Liver (tissue), 9 donors: ENCODE results near the gene MLH1. TPM values are rescaled to one million over a fixed set of nuclear protein-coding genes. Genes with fewer than 3 reads are reported as not detected.

Experiments used
- DNase-seq: peaks from one replicate; pipeline ENCODE4 v3.0.0-alpha.2; 2017; ENCODE audit warnings: low spot score
- H3K27ac ChIP-seq, 2 donors: one replicate each; pipeline ENCODE4 v1.7.0; 2013; ENCODE audit warnings: inconsistent platforms in 2 of 2, low read length in 2 of 2, control low read depth in 1 of 2, low read depth in 1 of 2, mild to moderate bottlenecking in 1 of 2
- H3K27me3 ChIP-seq, 4 donors: one replicate each; pipeline versions ENCODE4 v1.6.1 to v1.7.0; 2013; ENCODE audit warnings: low read length in 3 of 4, inconsistent platforms in 1 of 4, mild to moderate bottlenecking in 1 of 4, moderate library complexity in 1 of 4; ENCODE audit not compliant: control insufficient read depth in 4 of 4, insufficient read depth in 4 of 4
- H3K36me3 ChIP-seq, 4 donors: one replicate each; pipeline versions ENCODE4 v1.6.1 to v1.7.0; 2013; ENCODE audit warnings: low read length in 3 of 4, mild to moderate bottlenecking in 3 of 4, low read depth in 1 of 4, moderate library complexity in 1 of 4; ENCODE audit not compliant: control insufficient read depth in 4 of 4, insufficient read depth in 3 of 4
- H3K4me1 ChIP-seq, 4 donors: one replicate each; pipeline versions ENCODE4 v1.6.1 to v1.7.0; 2013; ENCODE audit warnings: low read length in 3 of 4, mild to moderate bottlenecking in 3 of 4, moderate library complexity in 1 of 4; ENCODE audit not compliant: control insufficient read depth in 4 of 4, insufficient read depth in 4 of 4
- H3K4me3 ChIP-seq, 3 donors: one replicate each; pipeline versions ENCODE4 v1.6.1 to v1.7.0; 2013; ENCODE audit warnings: low read length in 3 of 3, control low read depth in 1 of 3, low read depth in 1 of 3, mild to moderate bottlenecking in 1 of 3
- H3K9ac ChIP-seq, 2 donors: one replicate each; pipeline ENCODE4 v1.7.0; 2013; ENCODE audit warnings: low read length in 2 of 2, mild to moderate bottlenecking in 2 of 2, moderate library complexity in 2 of 2, control low read depth in 1 of 2, low read depth in 1 of 2
- H3K9me3 ChIP-seq, 4 donors: one replicate each; pipeline versions ENCODE4 v1.6.1 to v1.7.0; 2013; ENCODE audit warnings: low read length in 3 of 4; ENCODE audit not compliant: control insufficient read depth in 4 of 4
- EGR1 ChIP-seq, 2 donors: IDR thresholded peaks; 2 replicates each; pipeline ENCODE4 v1.6.1; 2016 to 2018; ENCODE audit warnings: antibody characterized with exemption in 2 of 2, low read depth in 2 of 2
- FOXA1 ChIP-seq: IDR thresholded peaks from 2 replicates; pipeline ENCODE4 v1.6.1; 2016; ENCODE audit warnings: antibody characterized with exemption
- FOXA2 ChIP-seq: IDR thresholded peaks from 2 replicates; pipeline ENCODE4 v1.6.1; 2016; ENCODE audit warnings: antibody characterized with exemption
- HNF4A ChIP-seq, 2 donors: conservative IDR thresholded peaks; 2 replicates each; pipeline ENCODE4 v1.6.1; 2016; ENCODE audit warnings: antibody characterized with exemption in 2 of 2, mild to moderate bottlenecking in 2 of 2
- HNF4G ChIP-seq: IDR thresholded peaks from 2 replicates; pipeline ENCODE4 v1.6.1; 2016; ENCODE audit warnings: antibody characterized with exemption
- JUND ChIP-seq, 2 donors: IDR thresholded peaks; 2 replicates each; pipeline ENCODE4 v1.6.1; 2016; ENCODE audit warnings: antibody characterized with exemption in 2 of 2
- NR2F2 ChIP-seq: IDR thresholded peaks from 2 replicates; pipeline ENCODE4 v1.6.1; 2016; ENCODE audit warnings: antibody characterized with exemption
- RAD21 ChIP-seq, 2 donors: IDR thresholded peaks; 2 replicates each; pipeline ENCODE4 v1.6.1; 2016; ENCODE audit warnings: antibody characterized with exemption in 2 of 2, mild to moderate bottlenecking in 2 of 2
- RXRA ChIP-seq, 2 donors: IDR thresholded peaks; 2 replicates each; pipeline ENCODE4 v1.6.1; 2017 to 2018; ENCODE audit warnings: antibody characterized with exemption in 2 of 2, mild to moderate bottlenecking in 1 of 2
- SP1 ChIP-seq: IDR thresholded peaks from 2 replicates; pipeline ENCODE4 v1.6.1; 2018; ENCODE audit warnings: antibody characterized with exemption, mild to moderate bottlenecking
- YY1 ChIP-seq: IDR thresholded peaks from 2 replicates; pipeline ENCODE4 v1.6.1; 2016; ENCODE audit warnings: antibody characterized with exemption, mild to moderate bottlenecking
- WGBS: extraction: QIAGEN DNeasy Blood & Tissue Kit; methylation state at CpG from one replicate; pipeline ENCODE4 v1.1.7; 2013; 5-methylcytosine and 5-hydroxymethylcytosine counted together
- polyA plus RNA-seq, 2 donors: library from polyadenylated mRNA; stranded (reverse) in 1 of 2; unstranded in 1 of 2; fragments of 200-250 nt in 1 of 2; fragments of >200 nt in 1 of 2; fragmentation: Nextera tagmentation in 1 of 2; extraction: Ambion mirVana in 1 of 2; gene quantifications; one replicate each; pipeline versions ENCODE4 v1.2.1 to v1.2.3, GENCODE V29; 2013 to 2015
- total RNA-seq, 2 donors: library from RNA; depleted of rRNA; stranded (reverse); fragments of >200 nt; gene quantifications; one replicate each; pipeline ENCODE4 v1.2.3, GENCODE V29; 2014
- TF ChIP-seq, protein P1 (sequence below): IDR thresholded peaks from 2 replicates; pipeline ENCODE4 v1.6.1; 2016; ENCODE audit warnings: antibody characterized with exemption
- TF ChIP-seq, protein P2 (sequence below): IDR thresholded peaks from 2 replicates; pipeline ENCODE4 v1.6.1; 2016; ENCODE audit warnings: antibody characterized with exemption
- TF ChIP-seq, protein P3 (sequence below): IDR thresholded peaks from 2 replicates; pipeline ENCODE4 v1.6.1; 2016; ENCODE audit warnings: antibody characterized with exemption
- TF ChIP-seq, protein P4 (sequence below): fragments of 150-350 bp; IDR thresholded peaks from 2 replicates; pipeline ENCODE4 v1.5.1; 2017; ENCODE audit warnings: improper control_type of control experiment, low read depth, low read length; ENCODE audit not compliant: missing input control
- donor health status: healthy.
- donor health status: healthy.
- donor health status: healthy.
- donor health status: healthy.
- donor health status: healthy.

The MLH1 gene
- total and polyA plus RNA-seq, 4 donors = 9.4 to 34.2 (median 22.5) TPM

DNA sequence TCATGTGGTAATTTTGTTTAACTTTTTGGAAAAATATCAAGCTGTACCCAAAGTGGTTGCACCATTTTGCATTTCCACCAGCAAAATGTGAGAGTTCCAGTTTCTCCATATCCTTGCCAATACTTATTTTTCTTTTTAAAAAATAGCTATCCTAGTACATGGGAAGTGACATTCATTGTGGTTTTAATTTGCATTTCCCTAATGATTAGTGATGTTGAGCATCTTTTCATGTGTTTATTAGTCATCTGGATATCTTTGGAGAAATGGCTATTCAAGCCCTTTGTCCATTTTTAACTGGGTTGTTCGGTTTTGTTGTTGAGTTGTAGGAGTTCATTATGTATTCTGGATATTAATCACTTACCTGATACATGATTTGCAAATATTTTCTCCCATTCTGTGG, 29.0 kb upstream of the MLH1 start:
- no peaks in the 10 kb centered on the region for H3K27me3 ChIP-seq
- no peaks in the 10 kb centered on the region for H3K36me3 ChIP-seq
- 86% methylated on average over 1 of the region's 1 CpG for WGBS
- H3K9ac ChIP-seq = no peak overlapping the region
- no peak for TF ChIP-seq HNF4A (conservative IDR thresholded peaks at IDR 0.05)
- no peak for TF ChIP-seq FOXA2
- TF ChIP-seq, protein P1, sequence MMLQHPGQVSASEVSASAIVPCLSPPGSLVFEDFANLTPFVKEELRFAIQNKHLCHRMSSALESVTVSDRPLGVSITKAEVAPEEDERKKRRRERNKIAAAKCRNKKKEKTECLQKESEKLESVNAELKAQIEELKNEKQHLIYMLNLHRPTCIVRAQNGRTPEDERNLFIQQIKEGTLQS = no peak
- no peak for TF ChIP-seq YY1
- TF ChIP-seq RAD21 (IDR thresholded peaks at IDR 0.05) = no peak
- no peak for TF ChIP-seq SP1
- no peak for TF ChIP-seq EGR1 (IDR thresholded peaks at IDR 0.05; ENCODE audit: low read depth in 2 of 2)
- TF ChIP-seq RXRA (IDR thresholded peaks at IDR 0.05) = no peak
- TF ChIP-seq NR2F2 = no peak
- no peak for TF ChIP-seq FOXA1
- TF ChIP-seq, protein P2, sequence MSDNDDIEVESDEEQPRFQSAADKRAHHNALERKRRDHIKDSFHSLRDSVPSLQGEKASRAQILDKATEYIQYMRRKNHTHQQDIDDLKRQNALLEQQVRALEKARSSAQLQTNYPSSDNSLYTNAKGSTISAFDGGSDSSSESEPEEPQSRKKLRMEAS = no peak
- TF ChIP-seq HNF4G = no peak
- TF ChIP-seq JUND (IDR thresholded peaks at IDR 0.05) = no peak
- H3K4me3 ChIP-seq = no peak overlapping the region
- no peak overlapping the region for H3K27ac ChIP-seq
- DNase-seq = no peak
- H3K4me1 ChIP-seq = no peaks in the 10 kb centered on the region
- H3K9me3 ChIP-seq = no peaks in the 10 kb centered on the region

DNA sequence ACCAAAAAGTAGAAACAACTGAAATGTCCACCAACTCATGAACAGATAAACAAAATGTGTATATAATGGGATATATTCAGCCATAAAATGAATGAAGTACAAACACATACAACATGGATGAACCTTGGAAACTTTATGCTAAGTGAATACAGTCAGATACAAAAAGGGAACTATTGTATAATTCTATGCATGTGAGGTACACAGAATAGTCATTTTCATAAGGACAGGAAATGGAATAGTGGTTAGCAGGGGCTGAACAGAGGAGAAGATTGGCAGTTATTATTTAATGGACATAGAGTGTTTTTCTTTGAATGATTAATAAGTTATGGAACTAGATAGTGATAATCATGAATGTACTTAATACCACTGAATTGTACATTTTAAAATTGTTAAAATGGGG, 28.5 kb upstream of the MLH1 start:
- Histone ChIP-seq H3K9me3 (no peaks in the 10 kb centered on the region), H3K36me3 (no peaks in the 10 kb centered on the region), H3K27me3 (no peaks in the 10 kb centered on the region), H3K4me1 (no peaks in the 10 kb centered on the region), H3K9ac (no peak overlapping the region), H3K4me3 (no peak overlapping the region), H3K27ac (no peak overlapping the region)
- no peak for DNase-seq
- TF ChIP-seq RXRA (IDR thresholded peaks at IDR 0.05) (no peak), RAD21 (IDR thresholded peaks at IDR 0.05) (no peak)

DNA sequence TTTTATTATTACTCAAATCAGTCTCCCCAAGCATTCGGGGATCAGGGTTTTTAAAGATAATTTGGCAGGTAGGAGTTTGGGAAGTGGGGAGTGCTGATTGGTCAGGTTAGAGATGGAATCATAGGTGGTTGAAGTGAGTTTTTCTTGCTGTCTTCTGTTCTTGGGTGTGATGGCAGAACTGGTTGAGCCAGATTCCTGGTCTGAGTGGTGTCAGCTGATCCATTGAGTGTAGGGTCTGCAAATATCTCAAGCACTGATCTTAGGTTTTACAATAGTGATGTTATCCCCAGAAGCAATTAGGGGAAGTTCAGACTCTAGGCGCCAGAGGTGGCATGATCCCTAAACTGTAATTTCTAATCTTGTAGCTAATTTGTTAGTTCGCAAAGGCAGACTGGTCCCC, 27.9 kb upstream of the MLH1 start:
- H3K9me3 ChIP-seq = no peaks in the 10 kb centered on the region
- H3K4me3 ChIP-seq = no peak overlapping the region
- H3K4me1 ChIP-seq = no peaks in the 10 kb centered on the region
- WGBS = 75% methylated on average over 3 of the region's 3 CpGs
- no peaks in the 10 kb centered on the region for H3K27me3 ChIP-seq
- H3K36me3 ChIP-seq = no peaks in the 10 kb centered on the region
- H3K27ac ChIP-seq = no peak overlapping the region
- H3K9ac ChIP-seq = no peak overlapping the region
- no peak for TF ChIP-seq EGR1 (IDR thresholded peaks at IDR 0.05; ENCODE audit: low read depth in 2 of 2)
- no peak for TF ChIP-seq FOXA2
- no peak for TF ChIP-seq JUND (IDR thresholded peaks at IDR 0.05)
- TF ChIP-seq, protein P1 = no peak
- no peak for TF ChIP-seq FOXA1
- TF ChIP-seq, protein P3, sequence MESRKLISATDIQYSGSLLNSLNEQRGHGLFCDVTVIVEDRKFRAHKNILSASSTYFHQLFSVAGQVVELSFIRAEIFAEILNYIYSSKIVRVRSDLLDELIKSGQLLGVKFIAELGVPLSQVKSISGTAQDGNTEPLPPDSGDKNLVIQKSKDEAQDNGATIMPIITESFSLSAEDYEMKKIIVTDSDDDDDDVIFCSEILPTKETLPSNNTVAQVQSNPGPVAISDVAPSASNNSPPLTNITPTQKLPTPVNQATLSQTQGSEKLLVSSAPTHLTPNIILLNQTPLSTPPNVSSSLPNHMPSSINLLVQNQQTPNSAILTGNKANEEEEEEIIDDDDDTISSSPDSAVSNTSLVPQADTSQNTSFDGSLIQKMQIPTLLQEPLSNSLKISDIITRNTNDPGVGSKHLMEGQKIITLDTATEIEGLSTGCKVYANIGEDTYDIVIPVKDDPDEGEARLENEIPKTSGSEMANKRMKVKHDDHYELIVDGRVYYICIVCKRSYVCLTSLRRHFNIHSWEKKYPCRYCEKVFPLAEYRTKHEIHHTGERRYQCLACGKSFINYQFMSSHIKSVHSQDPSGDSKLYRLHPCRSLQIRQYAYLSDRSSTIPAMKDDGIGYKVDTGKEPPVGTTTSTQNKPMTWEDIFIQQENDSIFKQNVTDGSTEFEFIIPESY = no peak
- no peak for TF ChIP-seq HNF4G
- TF ChIP-seq SP1 = no peak
- TF ChIP-seq RAD21 (IDR thresholded peaks at IDR 0.05) = no peak
- TF ChIP-seq, protein P4, sequence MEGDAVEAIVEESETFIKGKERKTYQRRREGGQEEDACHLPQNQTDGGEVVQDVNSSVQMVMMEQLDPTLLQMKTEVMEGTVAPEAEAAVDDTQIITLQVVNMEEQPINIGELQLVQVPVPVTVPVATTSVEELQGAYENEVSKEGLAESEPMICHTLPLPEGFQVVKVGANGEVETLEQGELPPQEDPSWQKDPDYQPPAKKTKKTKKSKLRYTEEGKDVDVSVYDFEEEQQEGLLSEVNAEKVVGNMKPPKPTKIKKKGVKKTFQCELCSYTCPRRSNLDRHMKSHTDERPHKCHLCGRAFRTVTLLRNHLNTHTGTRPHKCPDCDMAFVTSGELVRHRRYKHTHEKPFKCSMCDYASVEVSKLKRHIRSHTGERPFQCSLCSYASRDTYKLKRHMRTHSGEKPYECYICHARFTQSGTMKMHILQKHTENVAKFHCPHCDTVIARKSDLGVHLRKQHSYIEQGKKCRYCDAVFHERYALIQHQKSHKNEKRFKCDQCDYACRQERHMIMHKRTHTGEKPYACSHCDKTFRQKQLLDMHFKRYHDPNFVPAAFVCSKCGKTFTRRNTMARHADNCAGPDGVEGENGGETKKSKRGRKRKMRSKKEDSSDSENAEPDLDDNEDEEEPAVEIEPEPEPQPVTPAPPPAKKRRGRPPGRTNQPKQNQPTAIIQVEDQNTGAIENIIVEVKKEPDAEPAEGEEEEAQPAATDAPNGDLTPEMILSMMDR = no peak
- DNase-seq = no peak
